Skeletal muscle cell (primary cell): ENCODE results near the gene GNG3.

Experiments
- DNase-seq: peaks from one replicate; pipeline ENCODE4 v3.0.0-alpha.2; 2010; ENCODE audit warnings: low read depth
- H3K4me3 ChIP-seq: 2 replicates; pipeline ENCODE4 v1.5.1; 2011; ENCODE audit warnings: low read depth, mild to moderate bottlenecking, control low read depth, low read length, moderate library complexity

The GNG3 gene

DNA sequence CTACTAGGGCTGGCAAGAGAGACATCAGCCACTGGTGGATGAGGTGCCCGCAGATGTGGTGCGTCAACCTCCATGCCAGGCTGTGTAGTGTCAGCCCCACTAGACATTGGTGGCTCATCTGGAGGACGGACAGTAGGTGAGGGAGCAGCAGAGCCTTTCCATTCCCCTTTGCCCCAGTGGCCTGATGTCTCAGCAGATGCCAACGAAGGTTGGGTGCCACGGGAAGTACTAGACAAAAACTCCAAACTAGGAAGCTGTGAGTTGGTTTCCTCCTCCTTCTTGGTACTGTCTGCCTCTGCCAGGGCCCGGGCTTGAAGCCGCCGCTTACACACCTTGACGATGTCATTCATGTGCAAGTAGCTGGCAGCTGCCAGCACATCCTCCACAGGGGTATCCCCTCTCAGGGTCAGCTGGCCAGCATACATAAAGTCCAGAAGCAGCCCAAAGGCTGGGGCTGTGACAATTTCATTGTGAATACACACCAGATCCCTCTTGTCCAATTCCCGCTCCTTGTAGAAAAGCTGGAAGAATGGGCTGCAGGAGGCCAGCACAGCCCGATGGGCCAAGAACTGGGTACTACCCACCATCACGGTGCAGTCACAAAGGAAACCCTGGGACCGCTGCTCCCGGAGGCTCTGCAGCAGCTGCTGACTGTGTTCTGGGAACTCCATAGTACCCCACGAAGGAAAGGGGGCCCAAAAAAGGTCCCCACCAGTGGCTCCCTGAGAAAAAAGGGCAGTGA is 45.7 kb downstream of the GNG3 start:
- DNase-seq = no peak
- peak overlapping the region; percentile 67 for H3K4me3 ChIP-seq

DNA sequence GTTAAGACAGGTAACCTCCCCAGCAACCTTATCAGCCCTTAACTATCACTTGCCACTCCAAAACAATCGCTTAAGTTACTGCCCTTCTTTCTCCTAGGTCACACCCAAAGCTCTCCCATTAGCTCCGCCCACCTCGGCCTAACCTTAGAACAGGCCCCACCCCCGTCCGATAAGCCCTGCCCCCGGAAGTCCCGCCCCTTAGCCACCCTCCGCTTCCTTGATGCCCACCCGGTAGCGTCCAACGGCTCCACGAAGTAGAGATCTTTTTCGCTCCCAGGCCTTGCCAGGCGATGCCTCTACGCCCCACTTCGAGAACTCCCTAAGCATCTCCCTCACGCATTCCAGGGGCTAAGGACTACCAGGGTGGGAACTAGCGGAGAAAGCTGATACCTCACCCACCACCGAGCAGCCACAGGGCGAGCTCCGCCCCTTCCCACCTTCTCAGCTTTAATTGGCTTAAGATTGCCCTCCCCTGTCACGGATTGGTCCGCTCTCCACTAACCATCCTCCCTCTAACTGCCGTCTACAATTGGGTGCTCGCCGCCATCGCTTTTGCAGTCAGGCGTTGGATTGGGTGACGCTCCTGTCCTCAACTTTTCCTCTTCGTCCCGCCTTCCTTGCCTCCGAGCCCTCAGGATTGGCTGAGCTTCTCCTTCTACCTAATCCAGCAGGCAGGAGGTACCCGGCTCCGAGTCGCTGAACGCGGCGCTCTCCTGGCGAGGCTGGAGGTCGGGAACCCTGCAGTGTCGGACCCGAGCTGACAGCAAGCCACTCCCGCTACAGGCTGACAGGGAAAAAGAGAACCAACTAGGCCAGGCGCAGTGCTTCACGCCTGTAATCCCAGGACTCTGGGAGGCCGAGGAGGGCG is 46.5 kb downstream of the GNG3 start, which contains the start of gene ZBTB3:
TSS of gene ZBTB3 (minus strand) at position 425 of the 868 bp plus-strand sequence. CDS start 496 bp downstream, outside the sequence.
- H3K4me3 ChIP-seq = peak within 1 kb of the TSS; percentile 67
- DNase-seq = peak; percentile 97

DNA sequence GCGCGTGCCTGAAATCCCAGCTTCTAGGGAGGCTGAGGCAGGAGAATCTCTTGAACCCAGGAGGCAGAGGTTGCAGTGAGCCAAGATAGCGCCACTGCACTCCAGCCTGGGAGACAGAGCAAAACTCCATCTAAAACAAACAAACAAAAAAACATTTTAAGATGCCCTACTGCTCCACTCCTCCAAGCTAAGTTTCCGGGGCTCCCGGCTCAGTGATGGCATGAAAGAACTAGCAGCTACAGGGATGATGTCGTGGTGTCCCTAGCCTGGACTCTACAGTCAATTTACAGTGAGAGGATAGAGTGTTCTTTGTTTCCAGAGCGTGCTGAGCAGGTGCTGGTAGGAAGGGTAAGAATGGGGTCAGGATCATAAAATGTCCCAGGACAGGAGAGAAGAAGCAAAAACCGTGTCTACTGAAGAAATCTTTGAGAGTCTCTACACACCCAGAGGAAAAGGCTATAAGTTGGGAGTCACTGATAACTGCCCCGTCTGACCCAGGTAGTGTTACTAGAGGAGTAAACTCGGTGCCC is 47.7 kb downstream of the GNG3 start:
- no peak for DNase-seq
- H3K4me3 ChIP-seq = no peak overlapping the region

DNA sequence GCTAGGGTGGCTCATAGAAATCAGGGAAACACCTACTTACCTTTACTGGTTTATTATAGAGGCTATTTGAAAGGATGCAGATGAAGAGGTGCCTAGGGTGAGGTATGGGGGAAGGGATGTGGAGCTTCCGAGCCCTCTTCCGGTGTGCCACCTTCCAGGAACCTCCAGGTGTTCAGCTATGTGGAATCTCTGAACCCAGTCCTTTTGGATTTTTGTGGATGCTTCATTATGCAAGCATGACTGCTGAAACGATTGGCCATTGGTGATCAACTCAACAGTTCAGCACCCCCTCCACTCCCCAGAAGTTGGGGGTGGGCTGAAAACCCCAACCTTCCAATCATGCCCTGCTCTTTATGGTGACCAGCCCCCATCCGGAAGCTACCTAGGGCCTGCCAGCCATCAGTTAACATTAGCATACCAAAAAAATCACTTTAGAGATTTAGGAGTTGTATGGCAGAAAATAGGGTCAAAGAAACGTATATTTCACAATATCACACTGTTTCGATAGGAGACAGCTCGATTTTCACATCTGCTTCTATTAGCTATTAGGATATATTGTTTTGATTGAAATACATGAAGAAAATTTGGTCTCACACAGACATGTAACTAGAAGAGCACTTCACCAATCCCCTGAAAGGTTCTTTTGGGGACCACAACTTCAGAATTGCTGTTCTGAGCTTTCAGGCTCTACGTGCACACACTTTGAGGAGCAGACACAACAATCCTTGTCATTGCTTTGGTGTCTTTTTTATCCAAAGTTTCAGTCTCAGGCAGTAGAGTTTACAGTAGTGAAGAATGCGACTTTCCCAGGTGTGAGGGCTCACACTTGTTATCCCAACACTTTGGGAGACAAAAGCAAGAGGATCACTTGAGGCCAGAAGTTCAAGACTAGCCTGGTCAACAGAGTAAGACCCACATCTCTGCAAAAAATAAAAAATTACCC is 50.6 kb downstream of the GNG3 start:
- H3K4me3 ChIP-seq = no peak overlapping the region
- no peak for DNase-seq
